ENCODE measurements around the gene EEF1AKMT1.

GRCh38 chr13:20717581-20718542 is 55.9 kb downstream of the EEF1AKMT1 start:
- no peak for TF ChIP-seq POLR2AphosphoS5 (IDR thresholded peaks at IDR 0.05)
- TF ChIP-seq POLR2A (IDR thresholded peaks at IDR 0.05; ENCODE audit: low read depth), result no peak
- TF ChIP-seq, protein P1, sequence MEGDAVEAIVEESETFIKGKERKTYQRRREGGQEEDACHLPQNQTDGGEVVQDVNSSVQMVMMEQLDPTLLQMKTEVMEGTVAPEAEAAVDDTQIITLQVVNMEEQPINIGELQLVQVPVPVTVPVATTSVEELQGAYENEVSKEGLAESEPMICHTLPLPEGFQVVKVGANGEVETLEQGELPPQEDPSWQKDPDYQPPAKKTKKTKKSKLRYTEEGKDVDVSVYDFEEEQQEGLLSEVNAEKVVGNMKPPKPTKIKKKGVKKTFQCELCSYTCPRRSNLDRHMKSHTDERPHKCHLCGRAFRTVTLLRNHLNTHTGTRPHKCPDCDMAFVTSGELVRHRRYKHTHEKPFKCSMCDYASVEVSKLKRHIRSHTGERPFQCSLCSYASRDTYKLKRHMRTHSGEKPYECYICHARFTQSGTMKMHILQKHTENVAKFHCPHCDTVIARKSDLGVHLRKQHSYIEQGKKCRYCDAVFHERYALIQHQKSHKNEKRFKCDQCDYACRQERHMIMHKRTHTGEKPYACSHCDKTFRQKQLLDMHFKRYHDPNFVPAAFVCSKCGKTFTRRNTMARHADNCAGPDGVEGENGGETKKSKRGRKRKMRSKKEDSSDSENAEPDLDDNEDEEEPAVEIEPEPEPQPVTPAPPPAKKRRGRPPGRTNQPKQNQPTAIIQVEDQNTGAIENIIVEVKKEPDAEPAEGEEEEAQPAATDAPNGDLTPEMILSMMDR (IDR thresholded peaks at IDR 0.05), result no peak
